AG09319 (cell line): ENCODE measurements around the gene IKZF1.

Source experiments
- DNase-seq: peaks from one replicate; pipeline ENCODE4 v3.0.0-alpha.2; 2010; ENCODE audit warnings: low read depth; ENCODE audit errors: extremely low read depth
- TF ChIP-seq, protein P1 (sequence below): IDR thresholded peaks from 2 replicates; pipeline ENCODE4 v1.5.1; 2011; ENCODE audit warnings: low read depth, mild to moderate bottlenecking, inconsistent platforms, low read length, moderate library complexity

IKZF1 gene

DNA sequence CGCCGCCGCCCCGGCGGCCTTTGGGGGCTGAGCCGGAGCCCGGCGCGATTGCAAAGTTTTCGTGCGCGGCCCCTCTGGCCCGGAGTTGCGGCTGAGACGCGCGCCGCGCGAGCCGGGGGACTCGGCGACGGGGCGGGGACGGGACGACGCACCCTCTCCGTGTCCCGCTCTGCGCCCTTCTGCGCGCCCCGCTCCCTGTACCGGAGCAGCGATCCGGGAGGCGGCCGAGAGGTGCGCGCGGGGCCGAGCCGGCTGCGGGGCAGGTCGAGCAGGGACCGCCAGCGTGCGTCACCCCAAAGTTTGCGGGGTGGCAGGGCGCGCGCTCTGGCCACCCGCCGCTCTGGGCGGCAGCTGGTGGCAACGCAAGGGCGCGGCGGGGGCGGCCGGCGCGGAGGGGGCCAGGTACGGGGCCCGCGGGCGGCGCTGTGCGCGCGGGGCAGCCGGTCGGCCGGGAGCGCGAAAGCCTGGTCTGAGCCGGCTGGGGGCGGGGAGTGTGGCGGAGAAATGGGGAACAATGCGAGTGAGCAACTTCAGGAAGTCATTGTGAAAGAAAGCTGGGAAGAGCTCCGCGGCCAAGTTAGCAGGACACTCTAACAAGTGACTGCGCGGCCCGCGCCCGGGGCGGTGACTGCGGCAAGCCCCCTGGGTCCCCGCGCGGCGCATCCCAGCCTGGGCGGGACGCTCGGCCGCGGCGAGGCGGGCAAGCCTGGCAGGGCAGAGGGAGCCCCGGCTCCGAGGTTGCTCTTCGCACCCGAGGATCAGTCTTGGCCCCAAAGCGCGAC is at the start of gene IKZF1:
Gene IKZF1 (plus strand): TSS at position 588 of the 782 bp plus-strand sequence. CDS start 14,346 bp downstream, outside the sequence.
- TF ChIP-seq, protein P1, sequence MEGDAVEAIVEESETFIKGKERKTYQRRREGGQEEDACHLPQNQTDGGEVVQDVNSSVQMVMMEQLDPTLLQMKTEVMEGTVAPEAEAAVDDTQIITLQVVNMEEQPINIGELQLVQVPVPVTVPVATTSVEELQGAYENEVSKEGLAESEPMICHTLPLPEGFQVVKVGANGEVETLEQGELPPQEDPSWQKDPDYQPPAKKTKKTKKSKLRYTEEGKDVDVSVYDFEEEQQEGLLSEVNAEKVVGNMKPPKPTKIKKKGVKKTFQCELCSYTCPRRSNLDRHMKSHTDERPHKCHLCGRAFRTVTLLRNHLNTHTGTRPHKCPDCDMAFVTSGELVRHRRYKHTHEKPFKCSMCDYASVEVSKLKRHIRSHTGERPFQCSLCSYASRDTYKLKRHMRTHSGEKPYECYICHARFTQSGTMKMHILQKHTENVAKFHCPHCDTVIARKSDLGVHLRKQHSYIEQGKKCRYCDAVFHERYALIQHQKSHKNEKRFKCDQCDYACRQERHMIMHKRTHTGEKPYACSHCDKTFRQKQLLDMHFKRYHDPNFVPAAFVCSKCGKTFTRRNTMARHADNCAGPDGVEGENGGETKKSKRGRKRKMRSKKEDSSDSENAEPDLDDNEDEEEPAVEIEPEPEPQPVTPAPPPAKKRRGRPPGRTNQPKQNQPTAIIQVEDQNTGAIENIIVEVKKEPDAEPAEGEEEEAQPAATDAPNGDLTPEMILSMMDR = no peak
- DNase-seq = no peak

DNA sequence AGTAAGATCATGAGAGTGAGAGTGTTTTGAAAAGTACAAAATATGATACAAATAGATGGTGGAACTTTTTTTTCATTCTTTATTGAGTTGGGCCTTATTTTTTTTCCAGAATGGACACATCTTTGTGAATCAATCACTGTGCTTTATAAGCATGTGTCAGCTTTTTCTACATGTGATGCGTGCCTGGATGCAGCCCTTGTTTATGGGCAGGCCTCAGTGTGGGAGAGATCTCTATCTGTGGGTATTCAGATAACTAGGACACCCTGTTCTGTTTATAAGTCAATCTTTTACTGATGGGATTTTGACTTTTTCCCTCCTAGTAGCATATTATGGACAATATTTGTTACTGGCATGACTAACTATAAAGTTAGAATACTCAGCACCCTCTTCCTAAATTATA is 42.9 kb upstream of the IKZF1 start:
- TF ChIP-seq, protein P1 = no peak
- DNase-seq = no peak

GRCh38 chr7:50262446-50262845 is 42.1 kb upstream of the IKZF1 start:
- DNase-seq = no peak
- TF ChIP-seq, protein P1 = no peak

GRCh38 chr7:50262916-50263690 is 41.4 kb upstream of the IKZF1 start:
- no peak for DNase-seq
- TF ChIP-seq, protein P1 = no peak

DNA sequence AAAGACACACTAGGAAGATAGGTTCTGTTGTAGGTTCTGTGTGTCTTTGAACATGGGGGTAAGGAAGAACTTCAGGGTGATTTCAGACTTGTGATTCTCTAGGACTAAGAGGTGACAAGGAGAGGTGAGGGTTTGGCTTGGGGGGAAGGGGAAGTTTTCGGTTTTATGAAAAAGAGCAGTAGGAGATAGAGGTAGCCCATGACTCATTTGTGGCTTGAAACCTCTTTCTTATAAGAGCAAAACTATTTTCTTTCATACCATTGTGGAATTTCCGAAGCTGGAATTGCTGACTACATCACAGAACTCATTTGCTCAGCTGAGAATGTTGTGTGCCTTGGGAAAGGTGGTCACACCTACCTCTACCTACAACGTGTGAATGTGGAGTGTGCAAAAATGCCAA is 39.6 kb upstream of the IKZF1 start:
- TF ChIP-seq, protein P1 = no peak
- no peak for DNase-seq

- no peak for DNase-seq
- TF ChIP-seq, protein P1 = no peak
Observed at GRCh38 chr7:50265968-50266634, 38.4 kb upstream of the IKZF1 start.
